GM19395 (cell line): ENCODE measurements around the gene KRTAP23-1.

Experiments used
- ATAC-seq: cut with Tn5 transposase; IDR thresholded peaks from one replicate; pipeline ENCODE4 v1.9.1; 2021; ENCODE audit warnings: mild to moderate bottlenecking, moderate library complexity; ENCODE audit not compliant: unreplicated experiment

Gene KRTAP23-1

DNA sequence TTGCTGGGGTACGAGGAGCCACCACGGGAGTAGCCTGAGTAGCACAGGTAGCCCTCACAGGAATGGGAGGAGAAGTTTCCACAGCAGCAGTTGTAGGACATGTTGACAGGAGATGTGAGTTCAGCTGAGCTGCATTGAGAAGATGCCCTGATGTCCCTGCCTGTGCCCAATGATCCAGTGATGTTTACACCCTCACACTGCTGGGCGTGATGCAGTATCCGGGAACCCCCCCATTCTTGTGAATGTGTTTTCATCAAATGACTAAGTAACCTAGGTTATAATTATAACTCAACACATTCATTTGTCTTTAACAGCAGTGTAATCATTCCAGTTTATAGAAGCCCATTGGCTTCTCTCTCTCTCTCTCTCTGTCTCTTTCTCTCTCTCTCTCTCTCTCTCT, at the start of gene KRTAP23-1:
KRTAP23-1 (minus strand) TSS at position 101 of the 400 bp plus-strand sequence; CDS start at position 101, 0 bp downstream.
- no peak for ATAC-seq

DNA sequence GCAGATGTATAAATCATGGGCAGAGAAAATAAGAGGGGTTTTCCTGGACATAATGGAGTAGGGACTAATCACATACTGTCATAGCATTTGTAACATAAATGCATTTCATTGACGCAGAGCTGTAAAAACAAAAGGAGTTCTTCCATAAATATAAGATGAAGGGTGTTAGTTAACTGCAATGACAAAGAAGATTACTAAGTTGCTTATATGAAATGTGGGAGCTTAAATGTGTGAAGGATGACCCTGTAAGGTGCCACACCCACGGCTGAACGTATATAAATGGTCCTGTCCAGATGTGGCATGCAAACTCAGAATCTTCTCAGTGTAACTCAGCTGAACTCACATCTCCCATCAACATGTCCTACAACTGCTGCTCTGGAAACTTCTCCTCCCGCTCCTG, 47.3 kb upstream of the KRTAP23-1 start, which contains the start of gene KRTAP13-1:
KRTAP13-1 (plus strand) TSS at position 301 of the 400 bp plus-strand sequence; CDS start at position 357, 56 bp downstream.
- no peak for ATAC-seq

- ATAC-seq, result no peak
Measured at GRCh38 chr21:30391492-30392025, 43.2 kb upstream of the KRTAP23-1 start.

DNA sequence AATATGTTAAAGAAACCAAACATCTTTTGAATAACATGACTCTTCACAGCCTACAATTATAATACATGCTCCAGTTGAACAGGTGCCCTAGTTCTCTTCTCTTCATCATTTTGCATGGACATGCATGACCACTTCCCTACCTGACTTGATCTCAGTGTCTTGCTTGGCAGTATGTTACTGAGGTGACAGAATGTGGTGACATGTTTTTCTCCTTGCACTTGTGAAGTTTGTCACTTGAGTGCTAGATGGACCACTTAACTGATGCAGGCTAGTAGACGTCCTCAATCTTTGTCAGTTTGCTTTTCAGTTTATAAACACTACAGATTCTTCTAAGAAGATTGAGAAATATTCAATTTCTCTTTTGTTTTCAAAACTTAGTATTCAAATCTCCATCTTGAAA, 33.8 kb upstream of the KRTAP23-1 start:
- ATAC-seq, result no peak

- ATAC-seq, result no peak
Measured at GRCh38 chr21:30372139-30372770, 23.8 kb upstream of the KRTAP23-1 start, which contains the start of gene KRTAP13-2. Gene KRTAP13-2 (minus strand): TSS chr21:30372271. CDS start chr21:30372213, 58 bp downstream.

- no peak for ATAC-seq
Measured at GRCh38 chr21:30355906-30356305, 7.5 kb upstream of the KRTAP23-1 start.

GRCh38 chr21:30354308-30355005, 6.1 kb upstream of the KRTAP23-1 start:
- no peak for ATAC-seq

- no peak for ATAC-seq
Measured at GRCh38 chr21:30351534-30351933, 3.1 kb upstream of the KRTAP23-1 start.

DNA sequence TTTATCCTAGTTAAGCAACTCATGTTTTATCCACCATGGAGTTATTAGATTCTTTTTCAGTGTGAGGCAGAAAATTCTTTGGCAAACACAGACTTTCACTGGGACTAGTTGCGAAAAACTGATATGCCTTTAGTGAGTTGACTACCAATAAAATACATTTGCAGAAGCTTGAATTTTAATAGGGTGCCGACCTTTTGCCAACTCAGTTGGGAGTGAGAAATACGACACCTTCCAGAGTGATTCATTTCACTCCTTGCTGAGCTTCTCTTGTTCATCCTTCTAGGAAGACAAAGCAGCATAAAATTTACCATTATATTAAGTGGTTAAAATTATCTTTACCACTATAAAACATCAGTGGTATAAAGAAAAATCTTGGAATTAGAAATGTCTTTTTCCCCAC, 1.2 kb upstream of the KRTAP23-1 start:
- no peak for ATAC-seq

DNA sequence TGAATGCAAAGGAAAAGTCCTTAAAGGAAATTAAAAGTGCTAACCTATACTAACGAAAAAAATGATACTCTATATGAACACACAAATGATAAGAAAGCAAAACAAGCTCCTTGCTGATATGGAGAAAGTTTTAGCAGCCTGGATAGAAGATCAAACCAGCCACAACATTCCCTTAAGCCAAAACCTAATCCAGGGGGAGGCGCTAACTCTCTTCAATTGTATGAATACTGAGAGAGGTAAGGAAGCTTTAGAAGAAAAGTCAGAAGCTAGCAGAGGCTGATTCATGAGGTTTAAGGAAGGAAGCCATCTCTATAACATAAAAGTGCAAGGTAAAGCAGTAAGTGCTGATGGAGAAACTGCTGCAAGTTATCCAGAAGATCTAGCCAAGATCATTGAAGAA, 3.4 kb downstream of the KRTAP23-1 start:
- ATAC-seq, result no peak

DNA sequence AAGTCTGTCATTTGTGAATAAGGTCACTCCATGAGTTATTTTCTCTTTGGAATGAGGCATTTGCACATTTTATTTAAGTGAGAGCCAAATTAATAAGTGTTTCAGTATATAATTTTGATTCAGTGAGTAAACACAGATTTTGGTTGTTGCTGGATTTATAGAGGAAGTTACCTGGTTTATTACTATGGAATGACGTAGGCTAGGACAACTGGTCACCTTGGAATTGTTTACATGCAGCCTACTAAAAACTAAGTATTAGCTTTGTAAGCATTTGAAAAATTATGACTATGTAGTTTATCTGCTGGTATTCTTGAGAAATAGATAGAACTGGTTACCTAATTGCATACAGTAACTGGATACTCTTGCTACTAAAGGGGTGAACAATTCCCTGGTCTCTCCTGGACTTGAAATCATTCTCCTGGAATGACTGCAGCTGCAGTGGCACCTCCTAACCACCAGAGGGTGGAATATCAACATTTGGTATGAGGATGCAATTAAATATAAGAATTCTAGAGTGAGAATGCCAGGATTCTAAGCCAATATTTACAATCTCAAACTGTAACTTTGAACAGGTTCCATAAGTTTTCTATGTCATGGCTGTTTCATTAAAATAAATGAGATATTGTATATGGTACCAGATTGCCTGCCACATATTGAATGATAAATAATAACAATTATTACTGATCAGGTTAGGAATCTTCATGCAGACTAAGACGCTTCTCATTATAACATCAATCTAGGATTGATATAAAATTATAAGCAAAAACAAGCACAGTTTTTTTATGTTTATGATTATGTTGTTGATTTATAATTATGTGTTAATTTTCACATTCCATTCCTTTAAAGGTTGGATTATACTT, 7.5 kb downstream of the KRTAP23-1 start:
- ATAC-seq, result no peak

GRCh38 chr21:30338717-30339116, 9.7 kb downstream of the KRTAP23-1 start:
- ATAC-seq, result no peak

DNA sequence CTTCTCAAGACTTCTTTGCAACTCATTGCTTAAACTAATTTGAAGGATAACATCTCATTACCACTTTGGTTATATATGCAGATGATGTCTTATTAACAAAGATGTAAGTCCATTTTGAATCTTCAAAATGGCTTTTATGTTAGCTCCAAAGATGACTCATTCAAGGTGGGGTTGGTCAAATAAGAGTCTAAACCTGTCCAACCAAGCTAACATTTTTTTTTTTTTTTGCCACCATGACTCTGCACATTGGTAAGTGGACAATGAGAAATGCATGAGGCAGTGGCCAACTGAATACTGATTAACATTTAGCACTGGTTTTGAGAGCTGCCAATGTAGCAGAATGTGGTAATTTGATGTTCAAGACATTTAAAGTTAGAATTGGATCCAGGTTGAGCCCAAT, 10.6 kb downstream of the KRTAP23-1 start:
- ATAC-seq, result no peak

DNA sequence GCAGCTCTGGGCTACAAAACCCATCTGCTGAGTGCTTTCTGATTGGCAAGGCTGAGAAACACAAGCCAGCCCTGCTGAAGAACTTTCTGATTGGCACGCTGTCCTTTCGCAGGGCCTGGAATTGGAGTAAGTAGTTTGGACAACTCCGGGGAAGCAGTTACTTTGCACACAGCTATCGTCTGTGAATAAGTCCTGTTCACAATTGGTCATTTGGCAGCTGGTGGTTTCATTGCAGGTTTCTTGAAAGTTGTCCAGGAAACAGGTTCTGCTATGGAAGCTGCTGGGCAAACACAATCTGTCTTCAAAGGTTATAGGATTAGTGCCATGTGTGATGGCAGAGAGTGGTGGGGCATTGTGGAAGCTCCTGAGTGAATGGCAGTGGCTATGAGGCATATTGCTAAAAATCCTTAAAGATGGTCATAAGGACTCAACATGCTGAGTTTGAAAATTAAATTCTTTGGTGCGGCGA, 11.1 kb downstream of the KRTAP23-1 start, which contains the start of gene KRTAP27-1:
KRTAP27-1 (minus strand) TSS at position 419 of the 469 bp plus-strand sequence; CDS start at position 393, 26 bp downstream.
- no peak for ATAC-seq

- no peak for ATAC-seq
Measured at GRCh38 chr21:30336596-30336995, 11.8 kb downstream of the KRTAP23-1 start.

DNA sequence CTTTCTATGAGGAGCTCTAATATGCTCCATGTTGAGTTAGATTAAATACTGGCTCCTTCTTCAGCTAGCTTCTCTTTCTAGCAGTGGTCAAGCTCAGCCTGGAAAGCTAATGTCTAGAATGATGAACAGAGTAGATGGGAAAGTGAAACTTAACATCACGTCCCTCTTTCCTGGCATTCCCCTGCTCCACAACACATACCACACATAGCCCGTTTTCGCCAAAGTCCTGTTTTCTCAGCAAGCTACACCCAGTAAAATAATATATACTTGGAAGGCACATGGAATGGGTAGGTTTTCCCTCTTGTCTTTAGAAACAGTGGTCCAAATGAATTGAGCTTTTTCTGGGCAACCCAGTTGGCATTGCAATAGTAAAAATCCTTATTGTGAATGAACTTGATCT, 14.7 kb downstream of the KRTAP23-1 start:
- ATAC-seq, result no peak

DNA sequence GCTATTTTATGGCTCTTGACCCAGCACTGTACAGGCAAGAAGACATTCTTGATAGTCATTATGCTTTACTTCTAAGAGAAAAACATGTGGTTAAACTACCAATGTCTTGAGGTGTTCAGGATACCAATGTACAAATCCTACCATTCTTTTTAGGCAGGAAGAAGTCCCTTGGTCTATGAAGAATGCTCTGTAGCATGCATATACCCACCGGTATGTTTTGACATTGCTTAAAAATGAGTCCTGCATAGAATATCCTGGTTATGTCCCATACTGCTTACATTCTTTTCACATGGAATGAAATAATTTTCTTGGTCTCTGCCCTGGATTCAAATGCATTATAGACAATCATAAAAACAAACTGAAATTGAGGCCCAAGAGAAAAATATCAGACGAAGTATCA, 15.7 kb downstream of the KRTAP23-1 start:
- ATAC-seq, result no peak

DNA sequence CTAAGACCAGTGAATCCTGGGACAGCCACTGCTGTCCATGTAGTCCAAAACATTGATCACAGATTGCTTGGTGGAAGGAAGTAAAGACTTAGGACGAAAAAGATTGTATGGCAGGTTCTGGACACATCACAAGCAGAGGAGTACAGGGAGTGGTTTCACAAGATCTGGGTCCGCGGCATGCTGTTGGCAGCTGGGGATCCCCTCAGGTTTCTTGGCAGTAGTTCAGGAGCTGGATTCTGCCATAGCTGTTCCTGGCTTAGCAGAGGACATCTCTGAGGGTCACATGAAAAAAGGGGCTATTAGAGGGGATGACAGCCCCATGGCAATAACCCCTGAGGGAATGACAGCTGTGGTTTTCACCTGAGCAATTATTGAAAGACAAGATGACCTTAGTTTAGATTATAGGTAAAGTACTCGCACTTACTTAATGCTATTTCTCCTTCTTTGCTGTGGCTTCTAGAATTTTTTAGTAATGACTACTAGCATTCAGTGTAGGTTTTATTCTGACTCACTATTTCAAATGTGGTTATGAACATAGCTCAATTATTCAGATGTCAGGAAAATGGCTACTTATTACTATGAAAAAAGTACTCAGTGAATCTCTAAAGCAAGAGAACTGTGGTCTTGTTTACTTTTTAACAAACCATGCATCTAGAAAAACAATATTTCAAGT, 19.1 kb downstream of the KRTAP23-1 start:
- no peak for ATAC-seq

- no peak for ATAC-seq
Measured at GRCh38 chr21:30326390-30326789, 22.0 kb downstream of the KRTAP23-1 start.

GRCh38 chr21:30320215-30320614, 28.2 kb downstream of the KRTAP23-1 start, which contains the start of gene KRTAP26-1:
Gene KRTAP26-1 (minus strand): TSS chr21:30320315. CDS start chr21:30320035, 280 bp downstream.
- ATAC-seq, result no peak
